Spleen (tissue), 11 donors: ENCODE results near the gene FBXO21. TPM values are rescaled to one million over a fixed set of nuclear protein-coding genes. Genes with fewer than 3 reads are reported as not detected.

Experiments
- DNase-seq: peaks from one replicate; pipeline ENCODE4 v3.0.0-alpha.2; 2020
- H3K27ac ChIP-seq, 8 donors: fragments of 200-600 bp; sonication (generic) in 7 of 8; 1 replicate in 4 of 8; 2 replicates in 4 of 8; pipeline versions ENCODE4 v1.5.0 to v1.8.0; 2016 to 2021; ENCODE audit warnings: inconsistent platforms in 4 of 8, mild to moderate bottlenecking in 4 of 8, moderate library complexity in 1 of 8
- H3K27me3 ChIP-seq, 7 donors: fragments of 200-600 bp; sonication (generic) in 6 of 7; replicated peaks in 1 of 7; 1 replicate in 4 of 7; 2 replicates in 3 of 7; pipeline versions ENCODE4 v1.5.0 to v1.8.0; 2016 to 2021; ENCODE audit warnings: inconsistent platforms in 3 of 7, mild to moderate bottlenecking in 1 of 7
- H3K36me3 ChIP-seq, 6 donors: fragments of 200-600 bp; sonication (generic) in 5 of 6; 1 replicate in 4 of 6; 2 replicates in 2 of 6; pipeline versions ENCODE4 v1.5.0 to v1.8.0; 2016 to 2021; ENCODE audit warnings: inconsistent platforms in 2 of 6
- H3K4me1 ChIP-seq, 6 donors: fragments of 200-600 bp; sonication (generic) in 5 of 6; 1 replicate in 3 of 6; 2 replicates in 3 of 6; pipeline versions ENCODE4 v1.5.0 to v1.8.0; 2016 to 2021; ENCODE audit warnings: inconsistent platforms in 3 of 6
- H3K4me3 ChIP-seq, 8 donors: fragments of 200-600 bp; sonication (generic) in 7 of 8; 1 replicate in 4 of 8; 2 replicates in 4 of 8; pipeline versions ENCODE4 v1.5.0 to v1.8.0; 2016 to 2021; ENCODE audit warnings: inconsistent platforms in 4 of 8, mild to moderate bottlenecking in 4 of 8, moderate library complexity in 2 of 8
- H3K9me3 ChIP-seq, 8 donors: fragments of 200-600 bp; sonication (generic) in 7 of 8; 1 replicate in 4 of 8; 2 replicates in 4 of 8; pipeline versions ENCODE4 v1.5.0 to v1.8.0; 2016 to 2021; ENCODE audit warnings: inconsistent platforms in 4 of 8
- POLR2A ChIP-seq, 3 donors: fragments of 450-650 bp; IDR thresholded peaks; one replicate each; pipeline ENCODE4 v1.5.1; 2017; ENCODE audit warnings: antibody characterized with exemption in 3 of 3, mild to moderate bottlenecking in 1 of 3
- POLR2AphosphoS5 ChIP-seq, 3 donors: sonication (generic); formaldehyde crosslinking; IDR thresholded peaks; one replicate each; pipeline ENCODE4 v1.5.1; 2017; ENCODE audit warnings: antibody characterized with exemption in 3 of 3
- WGBS, 5 donors: extraction: QIAGEN DNeasy Blood & Tissue Kit in 3 of 5; methylation state at CpG; one replicate each; pipeline versions ENCODE4 v1.1.5 to v1.1.7; 2013 to 2018; 5-methylcytosine and 5-hydroxymethylcytosine counted together
- intact Hi-C: fragments of 100-400 bp; cut with DNase I; formaldehyde crosslinking; loops from one replicate; pipeline ENCODE4 v1.15.0; 2023; ENCODE audit warnings: low total_unique reads
- polyA plus RNA-seq, 3 donors: library from polyadenylated mRNA; stranded (reverse); fragments of 200-250 nt; gene quantifications; one replicate each; pipeline ENCODE4 v1.2.1, GENCODE V29; 2013
- total RNA-seq, 7 donors: library from RNA; depleted of rRNA in 3 of 7; stranded (reverse); fragments of >200 nt in 3 of 7; fragmentation: NEBNext Ultra II Directional in 4 of 7; extraction: Animal tissue kit (Norgen Biotek cat#: 25700) in 4 of 7; gene quantifications; one replicate each; pipeline versions ENCODE4 v1.1.0 to v1.2.1, GENCODE V29; 2016 to 2021
- TF ChIP-seq, protein P1 (sequence below), 11 experiments: fragments of 200-600 bp in 7 of 11; fragments of 450-650 bp in 4 of 11; sonication (generic) in 4 of 11; IDR thresholded peaks in 8 of 11; conservative IDR thresholded peaks in 3 of 11; 1 replicate in 7 of 11; 2 replicates in 4 of 11; pipeline versions ENCODE4 v1.4.0 to v1.8.0; 2016 to 2021; ENCODE audit warnings: antibody characterized with exemption in 11 of 11, inconsistent platforms in 4 of 11, mild to moderate bottlenecking in 1 of 11
- donor health status: healthy with polysubstance abuse.
- donor health status: DM: no; HTN: no; CAD: no; lungs with moderate emphysema.
- donor health status: DM: no; HTN: no; CAD: no.
- donor health status: Bipolar disorder and iron deficiency.
- donor health status: healthy.
- donor health status: DM: no; HTN: no; CAD: no.
- donor health status: DM: yes; HTN: yes; CAD: no.

FBXO21 gene
- total and polyA plus RNA-seq, 10 donors, result 6.3 to 130 (median 39.2) TPM

- Histone ChIP-seq H3K4me1 (no peaks in the 10 kb centered on the region), H3K36me3 (no peaks in the 10 kb centered on the region), H3K9me3 (no peaks in the 10 kb centered on the region), H3K27me3 (no peaks in the 10 kb centered on the region), H3K4me3 (no peak overlapping the region), H3K27ac (no peak overlapping the region)
- intact Hi-C loops, result no loop called here
- no peak for DNase-seq
- no peak for TF ChIP-seq POLR2AphosphoS5 (IDR thresholded peaks at IDR 0.05)
- TF ChIP-seq, protein P1, sequence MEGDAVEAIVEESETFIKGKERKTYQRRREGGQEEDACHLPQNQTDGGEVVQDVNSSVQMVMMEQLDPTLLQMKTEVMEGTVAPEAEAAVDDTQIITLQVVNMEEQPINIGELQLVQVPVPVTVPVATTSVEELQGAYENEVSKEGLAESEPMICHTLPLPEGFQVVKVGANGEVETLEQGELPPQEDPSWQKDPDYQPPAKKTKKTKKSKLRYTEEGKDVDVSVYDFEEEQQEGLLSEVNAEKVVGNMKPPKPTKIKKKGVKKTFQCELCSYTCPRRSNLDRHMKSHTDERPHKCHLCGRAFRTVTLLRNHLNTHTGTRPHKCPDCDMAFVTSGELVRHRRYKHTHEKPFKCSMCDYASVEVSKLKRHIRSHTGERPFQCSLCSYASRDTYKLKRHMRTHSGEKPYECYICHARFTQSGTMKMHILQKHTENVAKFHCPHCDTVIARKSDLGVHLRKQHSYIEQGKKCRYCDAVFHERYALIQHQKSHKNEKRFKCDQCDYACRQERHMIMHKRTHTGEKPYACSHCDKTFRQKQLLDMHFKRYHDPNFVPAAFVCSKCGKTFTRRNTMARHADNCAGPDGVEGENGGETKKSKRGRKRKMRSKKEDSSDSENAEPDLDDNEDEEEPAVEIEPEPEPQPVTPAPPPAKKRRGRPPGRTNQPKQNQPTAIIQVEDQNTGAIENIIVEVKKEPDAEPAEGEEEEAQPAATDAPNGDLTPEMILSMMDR (IDR thresholded peaks at IDR 0.05 in 8 of 11, conservative IDR thresholded peaks at IDR 0.05 in 3 of 11), result no peak
- TF ChIP-seq POLR2A (IDR thresholded peaks at IDR 0.05), result no peak
- 94 to 98% (median 94%) methylated on average over 6 of the region's 6 CpGs for WGBS, 5 donors
These were observed 62.1 kb downstream of the FBXO21 start for GRCh38 chr12:117127933-117128823.

DNA sequence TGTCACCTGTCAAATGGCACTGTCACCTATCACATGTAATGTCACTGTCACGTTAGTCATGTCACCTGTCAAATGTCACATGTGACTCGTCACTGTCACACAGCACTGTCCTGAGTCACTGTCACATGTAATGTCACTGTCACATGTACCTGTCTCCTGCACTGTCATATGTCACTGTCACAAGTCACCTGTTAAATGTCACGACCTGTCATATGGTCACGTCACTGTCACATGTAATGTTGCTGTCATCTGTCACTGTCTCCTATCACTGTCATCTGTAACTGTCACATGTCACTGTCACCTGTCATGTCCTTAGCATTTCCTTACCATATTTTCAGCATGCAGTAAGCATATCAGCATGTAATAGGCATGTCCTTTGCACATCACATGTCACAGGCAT is 63.9 kb downstream of the FBXO21 start:
- WGBS, 5 donors, result 92 to 100% (median 96%) methylated on average over 4 of the region's 4 CpGs
- TF ChIP-seq, protein P1 (IDR thresholded peaks at IDR 0.05 in 8 of 11, conservative IDR thresholded peaks at IDR 0.05 in 3 of 11), result no peak
- Histone ChIP-seq H3K36me3 (no peaks in the 10 kb centered on the region), H3K27ac (no peak overlapping the region), H3K27me3 (no peaks in the 10 kb centered on the region), H3K9me3 (no peaks in the 10 kb centered on the region), H3K4me3 (no peak overlapping the region), H3K4me1 (peaks cover 0 to 5% (median 0%) of the 10 kb centered on the region in 6 donors)
- DNase-seq, result no peak
- intact Hi-C loops, result no loop called here

- no peak for TF ChIP-seq POLR2AphosphoS5 (IDR thresholded peaks at IDR 0.05)
- TF ChIP-seq POLR2A (IDR thresholded peaks at IDR 0.05), result no peak
- TF ChIP-seq, protein P1 (IDR thresholded peaks at IDR 0.05 in 8 of 11, conservative IDR thresholded peaks at IDR 0.05 in 3 of 11), result no peak
- 91 to 97% (median 92%) methylated on average over 7 of the region's 7 CpGs for WGBS, 5 donors
- no peak for DNase-seq
- Histone ChIP-seq H3K4me1 (peaks cover 0 to 10% (median 0%) of the 10 kb centered on the region in 6 donors), H3K36me3 (no peaks in the 10 kb centered on the region), H3K27me3 (no peaks in the 10 kb centered on the region), H3K27ac (no peak overlapping the region), H3K9me3 (no peaks in the 10 kb centered on the region), H3K4me3 (no peak overlapping the region)
- intact Hi-C loops, result no loop called here
These were observed 64.5 kb downstream of the FBXO21 start for GRCh38 chr12:117125767-117126166.

DNA sequence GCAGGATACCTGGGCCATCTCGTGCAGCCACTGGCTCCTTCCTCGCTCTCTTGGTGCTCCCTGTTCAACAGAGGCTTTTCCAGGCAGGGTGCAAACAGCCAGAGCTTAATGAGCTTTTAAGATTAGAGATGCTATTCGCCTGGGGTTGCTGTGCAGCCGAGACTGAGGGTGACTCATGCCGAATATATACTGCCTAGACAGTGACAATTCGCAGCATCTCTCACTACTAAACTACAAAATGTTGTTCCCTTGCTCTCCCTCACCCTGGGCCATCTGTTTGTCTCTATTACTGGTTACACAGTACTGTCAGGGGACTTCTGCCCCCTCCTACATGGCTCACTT is 65.0 kb downstream of the FBXO21 start:
- WGBS, 5 donors, result 84 to 85% (median 84%) methylated on average over 6 of the region's 6 CpGs
- Histone ChIP-seq H3K9me3 (no peaks in the 10 kb centered on the region), H3K27ac (no peak overlapping the region), H3K36me3 (no peaks in the 10 kb centered on the region), H3K4me1 (peaks cover 0 to 10% (median 0%) of the 10 kb centered on the region in 6 donors), H3K27me3 (no peaks in the 10 kb centered on the region), H3K4me3 (no peak overlapping the region)
- TF ChIP-seq, protein P1 (IDR thresholded peaks at IDR 0.05 in 8 of 11, conservative IDR thresholded peaks at IDR 0.05 in 3 of 11), result no peak
- no peak for TF ChIP-seq POLR2A (IDR thresholded peaks at IDR 0.05)
- TF ChIP-seq POLR2AphosphoS5 (IDR thresholded peaks at IDR 0.05), result no peak
- DNase-seq, result no peak
- intact Hi-C loops, result no loop called here
